ENCODE measurements around the gene PSMD11.
A peak's percentile ranks its signal among the peaks of the same experiment; 100 is the strongest.

Gene PSMD11

GRCh38 chr17:32518646-32519227 is 74.4 kb downstream of the PSMD11 start:
- no peak for TF ChIP-seq REST (tag by site-specific recombination; IDR thresholded peaks at IDR 0.05)
- Histone ChIP-seq H3K27ac (ENCODE audit: extremely low read depth, low read depth, low read length) (peak overlapping the region; percentile 7; the same call in 1 of the 2 replicates), H3K36me3 (ENCODE audit: control insufficient read depth in 2 of 2, insufficient read depth in 1 of 2, low read length in 2 of 2) (no peaks in the 10 kb centered on the region), H3K4me3 (ENCODE audit: low read depth, low read length) (peak overlapping the region; percentile 35), H3K4me1 (ENCODE audit: control insufficient read depth, insufficient read depth, low read length) (peaks cover 21% of the 10 kb centered on the region), H3K9me3 (ENCODE audit: control insufficient read depth, insufficient read depth, low read depth, low read length) (no peaks in the 10 kb centered on the region)
- ChIA-PET POLR2A (interaction anchor here (0.6 to 1.5 kb wide), 3 partner anchors 8 to 35 kb away, joined by 3 to 4 read pairs (median 3); no protein-coding TSS in a partner anchor), CTCF (interaction anchor here (0.6 to 1.7 kb wide), 5 partner anchors 32 to 1574 kb away, joined by 3 to 7 read pairs (median 3); partner anchors contain the start of gene CDK5R1)

GRCh38 chr17:32519228-32520103 is 75.2 kb downstream of the PSMD11 start:
- CTCF ChIA-PET, result interaction anchor here (0.6 to 1.7 kb wide), 2 partner anchors 32 to 116 kb away, joined by 3 to 6 read pairs; partner anchors contain the start of gene CDK5R1
- Histone ChIP-seq H3K4me3 (ENCODE audit: low read depth, low read length) (peak overlapping the region; percentile 35), H3K27ac (ENCODE audit: extremely low read depth, low read depth, low read length) (peak overlapping the region; percentile 7; the same call in 1 of the 2 replicates)
- TF ChIP-seq ZIC2 (tag by site-specific recombination; IDR thresholded peaks at IDR 0.05), result peak; percentile 41; the same call in 1 of the 2 replicates
- TF ChIP-seq GLIS2 (tag by site-specific recombination; IDR thresholded peaks at IDR 0.05), result peak; percentile 45; the same call in 1 of the 2 replicates
- no peak for TF ChIP-seq ZBTB49 (tag by site-specific recombination; IDR thresholded peaks at IDR 0.05; ENCODE audit: low read depth)
- no peak for TF ChIP-seq ZNF514 (tag by site-specific recombination; IDR thresholded peaks at IDR 0.05)
- TF ChIP-seq SP3 (tag by site-specific recombination; IDR thresholded peaks at IDR 0.05), result 0 out of 2 replicates have a peak, but pooled peaks have one; percentile 16
- TF ChIP-seq EGR2 (tag by site-specific recombination; IDR thresholded peaks at IDR 0.05; ENCODE audit: low read depth), result peak; percentile 83
- peak; percentile 68; the same call in 1 of the 2 replicates for TF ChIP-seq ZNF629 (tag by site-specific recombination; IDR thresholded peaks at IDR 0.05)
- no peak for TF ChIP-seq KLF9 (tag by site-specific recombination; IDR thresholded peaks at IDR 0.05; ENCODE audit: low read depth)
- TF ChIP-seq ZNF394 (tag by site-specific recombination; IDR thresholded peaks at IDR 0.05; ENCODE audit: borderline replicate concordance), result no peak
- TF ChIP-seq ZNF211 (tag by site-specific recombination; IDR thresholded peaks at IDR 0.05; ENCODE audit: low read depth), result no peak
- peak; percentile 47 for TF ChIP-seq ZBTB8A (tag by site-specific recombination; IDR thresholded peaks at IDR 0.05)
- TF ChIP-seq ZBTB20 (tag by site-specific recombination; IDR thresholded peaks at IDR 0.05), result peak; percentile 77; the same call in 1 of the 2 replicates
- peak; percentile 31; the same call in 1 of the 2 replicates for TF ChIP-seq PRDM10 (tag by site-specific recombination; IDR thresholded peaks at IDR 0.05)
- no peak for TF ChIP-seq ZBTB44 (tag by site-specific recombination; IDR thresholded peaks at IDR 0.05)
- peak; percentile 87 for TF ChIP-seq ZFHX2 (tag by site-specific recombination; conservative IDR thresholded peaks at IDR 0.05)
- TF ChIP-seq ELK4 (IDR thresholded peaks at IDR 0.05; ENCODE audit: borderline replicate concordance, low read depth, low read length), result no peak
- TF ChIP-seq ZNF10 (tag by site-specific recombination; IDR thresholded peaks at IDR 0.05), result no peak
- TF ChIP-seq ZNF791 (tag by site-specific recombination; IDR thresholded peaks at IDR 0.05), result no peak

More at GRCh38 chr17:32519228-32520103, 75.2 kb downstream of the PSMD11 start:
- no peaks in the 10 kb centered on the region for H3K9me3 ChIP-seq (ENCODE audit: control insufficient read depth, insufficient read depth, low read depth, low read length)
- peaks cover 21% of the 10 kb centered on the region for H3K4me1 ChIP-seq (ENCODE audit: control insufficient read depth, insufficient read depth, low read length)
- no peaks in the 10 kb centered on the region for H3K36me3 ChIP-seq (ENCODE audit: control insufficient read depth in 2 of 2, insufficient read depth in 1 of 2, low read length in 2 of 2)
- POLR2A ChIA-PET, result interaction anchor here (0.6 to 1.5 kb wide), 8 partner anchors 8 to 421 kb away, joined by 3 to 7 read pairs (median 4); partner anchors contain the start of gene PSMD11
